Measurements from ENCODE around the gene G2E3. TPM values are rescaled to one million over a fixed set of nuclear protein-coding genes. Genes with fewer than 3 reads are reported as not detected.
"Not testable (repeated sequence)": the region's sequence is repeated elsewhere in the genome, so short reads cannot be mapped to it uniquely, and the experiment has no call there.

Gene G2E3
- total RNA-seq, 1 donor from 2014 or later = 46.5 TPM

DNA sequence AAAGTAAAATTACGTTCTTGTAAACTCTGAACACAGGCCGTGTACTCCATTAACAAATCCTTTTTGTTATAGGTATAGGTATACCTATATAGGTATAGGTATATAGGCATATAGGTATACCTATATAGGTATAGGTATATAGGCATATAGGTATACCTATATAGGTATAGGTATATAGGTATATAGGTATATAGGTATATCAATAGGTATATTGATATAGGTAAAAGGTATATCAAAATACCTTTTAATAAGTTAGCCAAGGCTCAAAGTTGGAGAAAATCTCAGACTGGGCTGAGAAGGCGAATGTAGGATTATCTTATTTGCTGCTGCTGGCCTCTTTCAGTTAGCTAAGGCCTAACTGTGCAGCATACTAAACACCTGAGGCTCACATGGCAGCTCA, 66.6 kb downstream of the G2E3 start:
- Mint-ChIP-seq H3K27me3 (ENCODE audit: low read depth) (no peaks in the 10 kb centered on the region), H3K27ac (ENCODE audit: unreplicated experiment) (no peak overlapping the region), H3K4me1 (peaks cover 28% of the 10 kb centered on the region), H3K4me3 (no peak overlapping the region), H3K36me3 (ENCODE audit: low read depth) (peaks cover 4% of the 10 kb centered on the region), H3K9me3 (no peaks in the 10 kb centered on the region)
- TF ChIP-seq, protein P1, sequence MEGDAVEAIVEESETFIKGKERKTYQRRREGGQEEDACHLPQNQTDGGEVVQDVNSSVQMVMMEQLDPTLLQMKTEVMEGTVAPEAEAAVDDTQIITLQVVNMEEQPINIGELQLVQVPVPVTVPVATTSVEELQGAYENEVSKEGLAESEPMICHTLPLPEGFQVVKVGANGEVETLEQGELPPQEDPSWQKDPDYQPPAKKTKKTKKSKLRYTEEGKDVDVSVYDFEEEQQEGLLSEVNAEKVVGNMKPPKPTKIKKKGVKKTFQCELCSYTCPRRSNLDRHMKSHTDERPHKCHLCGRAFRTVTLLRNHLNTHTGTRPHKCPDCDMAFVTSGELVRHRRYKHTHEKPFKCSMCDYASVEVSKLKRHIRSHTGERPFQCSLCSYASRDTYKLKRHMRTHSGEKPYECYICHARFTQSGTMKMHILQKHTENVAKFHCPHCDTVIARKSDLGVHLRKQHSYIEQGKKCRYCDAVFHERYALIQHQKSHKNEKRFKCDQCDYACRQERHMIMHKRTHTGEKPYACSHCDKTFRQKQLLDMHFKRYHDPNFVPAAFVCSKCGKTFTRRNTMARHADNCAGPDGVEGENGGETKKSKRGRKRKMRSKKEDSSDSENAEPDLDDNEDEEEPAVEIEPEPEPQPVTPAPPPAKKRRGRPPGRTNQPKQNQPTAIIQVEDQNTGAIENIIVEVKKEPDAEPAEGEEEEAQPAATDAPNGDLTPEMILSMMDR (conservative IDR thresholded peaks at IDR 0.05) = no peak
- no peak for DNase-seq (ENCODE audit: low read depth, low spot score)

DNA sequence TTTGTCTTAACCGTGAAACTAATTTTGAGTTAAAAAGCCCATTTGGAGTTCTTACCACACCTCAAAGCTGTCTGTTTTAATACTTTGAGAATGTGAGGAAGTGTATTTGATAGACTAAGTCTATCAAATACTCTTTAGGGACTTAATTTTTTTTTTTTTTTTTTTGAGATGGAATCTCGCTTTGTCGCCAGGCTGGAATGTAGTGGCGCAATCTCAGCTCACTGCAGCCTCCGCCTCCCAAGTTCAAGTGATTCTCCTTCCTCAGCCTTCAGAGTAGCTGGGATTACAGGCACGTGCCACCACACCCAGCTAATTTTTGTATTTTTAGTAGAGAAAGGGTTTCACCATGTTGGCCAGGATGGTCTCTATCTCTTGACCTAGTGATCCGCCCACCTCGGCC, 70.5 kb downstream of the G2E3 start:
- not testable (repeated sequence) for H3K36me3 Mint-ChIP-seq (ENCODE audit: low read depth); DNase-seq (ENCODE audit: low read depth, low spot score); H3K27ac Mint-ChIP-seq (ENCODE audit: unreplicated experiment); H3K27me3 Mint-ChIP-seq (ENCODE audit: low read depth); H3K9me3 Mint-ChIP-seq; H3K4me3 Mint-ChIP-seq; H3K4me1 Mint-ChIP-seq

DNA sequence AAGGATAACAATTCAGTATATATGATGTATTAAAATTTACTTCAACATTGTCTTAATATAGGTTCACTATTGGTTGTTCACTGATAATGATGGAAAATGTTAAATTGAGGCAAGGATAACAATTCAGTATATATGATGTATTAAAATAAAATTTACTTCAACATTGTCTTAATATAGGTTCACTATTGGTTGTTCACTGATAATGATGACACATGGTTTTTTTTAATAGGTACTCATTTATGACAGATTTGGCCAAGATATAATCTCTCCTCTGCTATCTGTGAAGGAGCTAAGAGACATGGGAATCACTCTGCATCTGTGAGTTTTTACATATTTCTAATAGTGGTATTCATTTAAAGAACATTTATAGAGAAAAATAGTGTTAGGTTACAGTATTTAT, 71.3 kb downstream of the G2E3 start:
- no peaks in the 10 kb centered on the region for H3K4me1 Mint-ChIP-seq
- H3K36me3 Mint-ChIP-seq (ENCODE audit: low read depth) = peaks cover 1% of the 10 kb centered on the region
- no peak overlapping the region for H3K27ac Mint-ChIP-seq (ENCODE audit: unreplicated experiment)
- no peak for DNase-seq (ENCODE audit: low read depth, low spot score)
- no peak overlapping the region for H3K4me3 Mint-ChIP-seq
- no peaks in the 10 kb centered on the region for H3K27me3 Mint-ChIP-seq (ENCODE audit: low read depth)
- TF ChIP-seq, protein P1 (conservative IDR thresholded peaks at IDR 0.05) = no peak
- H3K9me3 Mint-ChIP-seq = no peaks in the 10 kb centered on the region

DNA sequence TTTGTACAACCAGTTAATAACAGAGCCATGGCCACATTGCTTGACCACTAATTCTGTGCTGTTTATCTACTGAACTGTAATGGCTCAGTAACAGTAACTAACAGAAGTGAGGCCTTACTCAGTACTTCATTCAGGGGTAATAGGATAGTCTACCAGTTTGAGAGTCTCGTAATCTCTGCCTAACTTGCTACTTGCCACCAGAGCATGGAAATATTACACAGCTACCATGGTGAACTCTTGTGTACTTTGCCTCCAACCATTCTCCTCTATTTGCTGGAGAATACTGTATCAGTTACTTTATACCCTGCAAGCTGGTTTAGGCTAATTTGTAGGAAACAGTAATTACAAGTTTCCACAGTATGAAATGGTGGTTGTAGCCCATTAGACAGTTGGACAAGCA, 73.8 kb downstream of the G2E3 start:
- Mint-ChIP-seq H3K9me3 (no peaks in the 10 kb centered on the region), H3K36me3 (ENCODE audit: low read depth) (peaks cover 15% of the 10 kb centered on the region), H3K27ac (ENCODE audit: unreplicated experiment) (no peak overlapping the region), H3K27me3 (ENCODE audit: low read depth) (no peaks in the 10 kb centered on the region), H3K4me3 (no peak overlapping the region), H3K4me1 (no peaks in the 10 kb centered on the region)
- DNase-seq (ENCODE audit: low read depth, low spot score) = no peak
- TF ChIP-seq, protein P1 (conservative IDR thresholded peaks at IDR 0.05) = no peak

DNA sequence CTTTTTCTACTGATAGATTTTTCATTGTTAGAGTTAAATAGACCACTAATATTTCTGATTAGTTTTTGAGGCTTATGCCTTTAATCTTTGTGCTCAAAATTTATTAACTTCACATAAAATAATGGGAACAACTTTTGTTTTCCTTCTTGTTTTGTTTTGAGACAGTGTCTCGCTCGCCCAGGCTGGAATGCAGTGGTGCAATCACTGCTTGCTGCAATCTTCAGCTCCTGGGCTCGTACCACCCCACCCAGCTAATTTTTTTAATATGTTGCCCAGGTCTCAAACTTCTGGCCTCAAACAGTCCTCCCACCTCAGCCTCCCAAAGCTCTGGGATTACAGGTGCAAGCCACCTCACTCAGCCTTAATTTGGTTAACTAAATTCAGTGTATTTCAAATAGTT, 80.0 kb downstream of the G2E3 start:
- TF ChIP-seq, protein P1 (conservative IDR thresholded peaks at IDR 0.05) = no peak
- H3K27me3 Mint-ChIP-seq (ENCODE audit: low read depth) = no peaks in the 10 kb centered on the region
- no peaks in the 10 kb centered on the region for H3K4me1 Mint-ChIP-seq
- H3K4me3 Mint-ChIP-seq = no peak overlapping the region
- no peak for DNase-seq (ENCODE audit: low read depth, low spot score)
- H3K27ac Mint-ChIP-seq (ENCODE audit: unreplicated experiment) = no peak overlapping the region
- H3K9me3 Mint-ChIP-seq = peaks cover under 1% of the 10 kb centered on the region
- H3K36me3 Mint-ChIP-seq (ENCODE audit: low read depth) = peaks cover 29% of the 10 kb centered on the region

DNA sequence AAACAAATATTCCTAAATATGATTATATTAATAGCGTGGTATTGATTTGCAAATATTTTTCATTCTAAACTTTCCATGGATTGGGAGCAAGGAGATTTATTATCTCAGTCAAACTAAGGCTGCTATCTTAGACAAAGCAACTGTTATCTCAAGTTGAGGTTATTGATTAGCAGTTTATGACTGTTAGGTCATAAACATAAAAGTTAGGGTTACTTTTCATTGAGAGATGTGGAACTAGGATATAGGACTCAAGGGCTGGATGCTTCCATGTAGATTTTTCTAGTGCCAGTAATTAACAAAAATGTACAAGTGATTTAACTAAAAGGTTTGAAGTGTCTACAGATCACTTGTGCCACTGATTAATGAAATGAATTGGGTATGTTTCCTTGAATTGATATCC, 82.2 kb downstream of the G2E3 start:
- no peak overlapping the region for H3K4me3 Mint-ChIP-seq
- TF ChIP-seq, protein P1 (conservative IDR thresholded peaks at IDR 0.05) = no peak
- H3K27me3 Mint-ChIP-seq (ENCODE audit: low read depth) = no peaks in the 10 kb centered on the region
- no peak for DNase-seq (ENCODE audit: low read depth, low spot score)
- H3K9me3 Mint-ChIP-seq = peaks cover 16% of the 10 kb centered on the region
- no peak overlapping the region for H3K27ac Mint-ChIP-seq (ENCODE audit: unreplicated experiment)
- peaks cover 42% of the 10 kb centered on the region for H3K36me3 Mint-ChIP-seq (ENCODE audit: low read depth)
- no peaks in the 10 kb centered on the region for H3K4me1 Mint-ChIP-seq

DNA sequence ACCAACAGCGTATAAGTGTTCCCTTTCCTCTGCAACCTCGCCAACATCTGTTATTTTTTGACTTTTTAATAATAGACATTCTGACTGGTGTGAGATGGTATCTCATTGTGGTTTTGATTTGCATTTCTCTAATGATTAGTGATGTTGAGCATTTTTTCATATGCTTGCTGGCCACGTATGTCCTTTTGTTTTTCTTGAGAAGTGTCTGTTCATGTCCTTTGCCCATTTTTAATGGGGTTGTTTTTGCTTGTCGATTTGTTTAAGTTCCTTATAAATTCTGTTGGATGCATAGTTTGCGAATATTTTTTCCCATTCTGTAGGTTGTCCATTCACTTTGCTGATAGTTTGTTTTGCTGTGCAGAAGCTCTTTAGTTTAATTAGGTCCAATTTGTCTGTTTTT, 85.5 kb downstream of the G2E3 start:
- H3K36me3 Mint-ChIP-seq (ENCODE audit: low read depth) = peaks cover 47% of the 10 kb centered on the region
- not testable (repeated sequence) for DNase-seq (ENCODE audit: low read depth, low spot score); H3K4me1 Mint-ChIP-seq; H3K27ac Mint-ChIP-seq (ENCODE audit: unreplicated experiment); H3K27me3 Mint-ChIP-seq (ENCODE audit: low read depth); H3K4me3 Mint-ChIP-seq
- H3K9me3 Mint-ChIP-seq = peaks cover 16% of the 10 kb centered on the region

Data from neural crest cell (in vitro differentiated cells).